HFFc6 (cell line): Measurements from ENCODE around the gene PTPRN2. TPM values are rescaled to one million over a fixed set of nuclear protein-coding genes. Genes with fewer than 3 reads are reported as not detected.

Experiments used
- DNase-seq: peaks from one replicate; pipeline ENCODE4 v3.0.0-alpha.2; 2018
- H3K27ac Mint-ChIP-seq: 2 replicates; pipeline ENCODE4 v1.8.0; 2020; ENCODE audit warnings: mild to moderate bottlenecking, mixed read lengths
- H3K27me3 Mint-ChIP-seq: 2 replicates; pipeline ENCODE4 v1.8.0; 2021; ENCODE audit warnings: mild to moderate bottlenecking, moderate library complexity, mixed read lengths; ENCODE audit not compliant: insufficient read depth
- H3K36me3 Mint-ChIP-seq: 2 replicates; pipeline ENCODE4 v1.8.0; 2021; ENCODE audit warnings: low read depth, mixed read lengths
- H3K4me1 Mint-ChIP-seq: 2 replicates; pipeline ENCODE4 v1.8.0; 2020; ENCODE audit warnings: low read depth, mixed read lengths
- H3K4me3 Mint-ChIP-seq: 2 replicates; pipeline ENCODE4 v1.8.0; 2020; ENCODE audit warnings: mild to moderate bottlenecking, moderate library complexity, mixed read lengths
- H3K9me3 Mint-ChIP-seq: 2 replicates; pipeline ENCODE4 v1.8.0; 2020; ENCODE audit warnings: mild to moderate bottlenecking, mixed read lengths
- CTCF ChIP-seq: fragments of 200-600 bp; sonication (generic); IDR thresholded peaks from 2 replicates; pipeline ENCODE4 v1.5.0; 2021; ENCODE audit warnings: antibody characterized with exemption, mild to moderate bottlenecking
- total RNA-seq, 6 experiments: library from RNA; stranded (reverse); fragmentation: NEBNext Ultra II Directional; extraction: Animal tissue kit (Norgen Biotek cat#: 25700); gene quantifications; 2 replicates in 1 of 6; 3 replicates in 5 of 6; pipeline ENCODE4 v1.2.3, GENCODE V29; 2021

Gene PTPRN2
- total RNA-seq, 6 experiments from 2014 or later: 0.05 to 0.27 (median 0.23) TPM

- peaks cover 2% of the 10 kb centered on the region for H3K27me3 Mint-ChIP-seq
- H3K4me3 Mint-ChIP-seq: no peak overlapping the region
- no peak for DNase-seq
- no peaks in the 10 kb centered on the region for H3K4me1 Mint-ChIP-seq
- no peaks in the 10 kb centered on the region for H3K36me3 Mint-ChIP-seq
- H3K27ac Mint-ChIP-seq: no peak overlapping the region
- no peak for TF ChIP-seq CTCF
- H3K9me3 Mint-ChIP-seq: peaks cover 19% of the 10 kb centered on the region
Observed at GRCh38 chr7:158543840-158544239, 43.8 kb downstream of the PTPRN2 start.

GRCh38 chr7:158542651-158543566 is 44.7 kb downstream of the PTPRN2 start:
- DNase-seq: no peak
- H3K27ac Mint-ChIP-seq: no peak overlapping the region
- TF ChIP-seq CTCF: no peak
- no peaks in the 10 kb centered on the region for H3K36me3 Mint-ChIP-seq
- H3K4me1 Mint-ChIP-seq: no peaks in the 10 kb centered on the region
- H3K27me3 Mint-ChIP-seq: peaks cover 8% of the 10 kb centered on the region
- peaks cover 12% of the 10 kb centered on the region; the same call in 1 of the 2 replicates for H3K9me3 Mint-ChIP-seq
- H3K4me3 Mint-ChIP-seq: no peak overlapping the region

- DNase-seq: no peak
- Mint-ChIP-seq H3K9me3 (peaks cover 13% of the 10 kb centered on the region; the same call in 1 of the 2 replicates), H3K4me3 (no peak overlapping the region), H3K36me3 (peaks cover 2% of the 10 kb centered on the region; the same call in 1 of the 2 replicates), H3K4me1 (no peaks in the 10 kb centered on the region), H3K27ac (no peak overlapping the region), H3K27me3 (peaks cover 10% of the 10 kb centered on the region)
- TF ChIP-seq CTCF: no peak
Observed at GRCh38 chr7:158541346-158542010, 46.1 kb downstream of the PTPRN2 start.

GRCh38 chr7:158539711-158540146 is 47.9 kb downstream of the PTPRN2 start:
- no peaks in the 10 kb centered on the region for H3K4me1 Mint-ChIP-seq
- DNase-seq: no peak
- H3K27me3 Mint-ChIP-seq: peaks cover 10% of the 10 kb centered on the region
- no peak overlapping the region for H3K4me3 Mint-ChIP-seq
- no peak for TF ChIP-seq CTCF
- H3K36me3 Mint-ChIP-seq: peaks cover 6% of the 10 kb centered on the region; the same call in 1 of the 2 replicates
- H3K9me3 Mint-ChIP-seq: peaks cover 24% of the 10 kb centered on the region
- no peak overlapping the region for H3K27ac Mint-ChIP-seq

GRCh38 chr7:158538156-158538946 is 49.3 kb downstream of the PTPRN2 start:
- DNase-seq: no peak
- peaks cover 13% of the 10 kb centered on the region for H3K27me3 Mint-ChIP-seq
- H3K9me3 Mint-ChIP-seq: peaks cover 29% of the 10 kb centered on the region
- peaks cover 6% of the 10 kb centered on the region; the same call in 1 of the 2 replicates for H3K36me3 Mint-ChIP-seq
- H3K4me3 Mint-ChIP-seq: no peak overlapping the region
- no peak for TF ChIP-seq CTCF
- H3K4me1 Mint-ChIP-seq: no peaks in the 10 kb centered on the region
- H3K27ac Mint-ChIP-seq: no peak overlapping the region
